Peyer's patch (tissue), 4 donors: ENCODE data around the gene F3. TPM values are rescaled to one million over a fixed set of nuclear protein-coding genes. Genes with fewer than 3 reads are reported as not detected.

ENCODE experiments used
- DNase-seq, 3 donors: peaks; one replicate each; pipeline ENCODE4 v3.0.0-alpha.2; 2017 to 2019
- H3K27ac ChIP-seq, 4 donors: fragments of 200-600 bp; sonication (generic); one replicate each; pipeline ENCODE4 v1.5.1; 2016 to 2019
- H3K27me3 ChIP-seq, 2 donors: fragments of 200-600 bp; sonication (generic); one replicate each; pipeline ENCODE4 v1.5.1; 2019
- H3K36me3 ChIP-seq, 3 donors: fragments of 200-600 bp; sonication (generic); one replicate each; pipeline ENCODE4 v1.5.1; 2016 to 2019
- H3K4me1 ChIP-seq, 4 donors: fragments of 200-600 bp; sonication (generic); one replicate each; pipeline ENCODE4 v1.5.1; 2016 to 2019
- H3K4me3 ChIP-seq, 4 donors: fragments of 200-600 bp; sonication (generic); 1 replicate in 3 of 4; 2 replicates in 1 of 4; pipeline ENCODE4 v1.5.1; 2016 to 2019; ENCODE audit warnings: mild to moderate bottlenecking in 1 of 4
- H3K9me3 ChIP-seq, 4 donors: fragments of 200-600 bp; sonication (generic); one replicate each; pipeline ENCODE4 v1.5.1; 2016 to 2019; ENCODE audit warnings: mild to moderate bottlenecking in 1 of 4
- CTCF ChIP-seq, 6 experiments: fragments of 450-650 bp in 4 of 6; fragments of 200-600 bp in 2 of 6; sonication (generic) in 1 of 6; IDR thresholded peaks; one replicate each; pipeline ENCODE4 v1.5.1; 2017 to 2019; ENCODE audit warnings: antibody characterized with exemption in 6 of 6, mild to moderate bottlenecking in 3 of 6, moderate library complexity in 1 of 6
- POLR2A ChIP-seq, 2 donors: fragments of 450-650 bp; IDR thresholded peaks; one replicate each; pipeline ENCODE4 v1.5.1; 2017; ENCODE audit warnings: antibody characterized with exemption in 2 of 2, mild to moderate bottlenecking in 2 of 2, moderate library complexity in 2 of 2
- total RNA-seq, 4 donors: library from RNA; depleted of rRNA; stranded (reverse); fragments of >200 nt; gene quantifications; one replicate each; pipeline ENCODE4 v1.1.0, GENCODE V29; 2016

The F3 gene
- total RNA-seq, 4 donors from 2014 or later = 76.9 to 445 (median 137) TPM

- peaks cover 0 to 38% (median 0%) of the 10 kb centered on the region in 3 donors for H3K36me3 ChIP-seq
- no peaks in the 10 kb centered on the region for H3K27me3 ChIP-seq
- H3K9me3 ChIP-seq = no peaks in the 10 kb centered on the region
- DNase-seq = no peak
- TF ChIP-seq CTCF (IDR thresholded peaks at IDR 0.05) (no peak), POLR2A (IDR thresholded peaks at IDR 0.05) (no peak)
- peaks cover 0 to 5% (median 0%) of the 10 kb centered on the region in 4 donors for H3K4me1 ChIP-seq
- no peak overlapping the region for H3K4me3 ChIP-seq
- H3K27ac ChIP-seq = no peak overlapping the region
Observed at GRCh38 chr1:94529416-94529815, 12.1 kb downstream of the F3 start.

GRCh38 chr1:94528826-94529225, 12.7 kb downstream of the F3 start:
- no peaks in the 10 kb centered on the region for H3K27me3 ChIP-seq
- H3K4me1 ChIP-seq = peaks cover 0 to 5% (median 0%) of the 10 kb centered on the region in 4 donors
- peaks cover 0 to 35% (median 0%) of the 10 kb centered on the region in 3 donors for H3K36me3 ChIP-seq
- TF ChIP-seq POLR2A (IDR thresholded peaks at IDR 0.05) (no peak), CTCF (IDR thresholded peaks at IDR 0.05) (no peak)
- H3K4me3 ChIP-seq = no peak overlapping the region
- no peaks in the 10 kb centered on the region for H3K9me3 ChIP-seq
- H3K27ac ChIP-seq = no peak overlapping the region
- no peak for DNase-seq

- no peaks in the 10 kb centered on the region for H3K9me3 ChIP-seq
- H3K27ac ChIP-seq = no peak overlapping the region
- H3K36me3 ChIP-seq = peaks cover 0 to 35% (median 0%) of the 10 kb centered on the region in 3 donors
- DNase-seq = no peak
- TF ChIP-seq CTCF (IDR thresholded peaks at IDR 0.05) (no peak), POLR2A (IDR thresholded peaks at IDR 0.05) (no peak)
- H3K27me3 ChIP-seq = no peaks in the 10 kb centered on the region
- peaks cover 0 to 5% (median 0%) of the 10 kb centered on the region in 4 donors for H3K4me1 ChIP-seq
- H3K4me3 ChIP-seq = no peak overlapping the region
Observed at GRCh38 chr1:94528299-94528698, 13.3 kb downstream of the F3 start.

GRCh38 chr1:94527447-94528031, 14.0 kb downstream of the F3 start:
- Histone ChIP-seq H3K36me3 (peaks cover 0 to 27% (median 0%) of the 10 kb centered on the region in 3 donors), H3K4me3 (no peak overlapping the region), H3K9me3 (no peaks in the 10 kb centered on the region), H3K4me1 (peaks cover 0 to 5% (median 0%) of the 10 kb centered on the region in 4 donors), H3K27ac (no peak overlapping the region), H3K27me3 (no peaks in the 10 kb centered on the region)
- no peak for DNase-seq
- no peak for TF ChIP-seq POLR2A (IDR thresholded peaks at IDR 0.05)
- peak in 3 of 6 experiments; percentile 17 to 28 (median 25) for TF ChIP-seq CTCF (IDR thresholded peaks at IDR 0.05)

- Histone ChIP-seq H3K4me3 (no peak overlapping the region), H3K27ac (no peak overlapping the region), H3K27me3 (no peaks in the 10 kb centered on the region), H3K9me3 (no peaks in the 10 kb centered on the region), H3K36me3 (peaks cover 0 to 16% (median 0%) of the 10 kb centered on the region in 3 donors), H3K4me1 (peaks cover 0 to 5% (median 0%) of the 10 kb centered on the region in 4 donors)
- TF ChIP-seq CTCF (IDR thresholded peaks at IDR 0.05) (no peak), POLR2A (IDR thresholded peaks at IDR 0.05) (no peak)
- no peak for DNase-seq
Observed at GRCh38 chr1:94526152-94526980, 15.2 kb downstream of the F3 start.
